ENCODE data around the gene MIX23.

- TF ChIP-seq CTCF (IDR thresholded peaks at IDR 0.05) (peak; percentile 11), EZH2 (IDR thresholded peaks at IDR 0.05) (no peak)
These were observed 67.4 kb downstream of the MIX23 start for GRCh38 chr3:122315619-122316018.
